ENCODE measurements around the gene PJA2. TPM values are rescaled to one million over a fixed set of nuclear protein-coding genes. Genes with fewer than 3 reads are reported as not detected.

PJA2 gene
- total and polyA plus RNA-seq, 12 donors: 15.6 to 103 (median 87.9) TPM

- peaks cover 0 to 17% (median 0%) of the 10 kb centered on the region in 9 donors for H3K4me1 ChIP-seq
- DNase-seq (no peak), ATAC-seq (no peak)
- intact Hi-C loops (cut with DNase I): no loop called here
- no peaks in the 10 kb centered on the region for H3K27me3 ChIP-seq
- H3K9me3 ChIP-seq: no peaks in the 10 kb centered on the region
- TF ChIP-seq, protein P1, sequence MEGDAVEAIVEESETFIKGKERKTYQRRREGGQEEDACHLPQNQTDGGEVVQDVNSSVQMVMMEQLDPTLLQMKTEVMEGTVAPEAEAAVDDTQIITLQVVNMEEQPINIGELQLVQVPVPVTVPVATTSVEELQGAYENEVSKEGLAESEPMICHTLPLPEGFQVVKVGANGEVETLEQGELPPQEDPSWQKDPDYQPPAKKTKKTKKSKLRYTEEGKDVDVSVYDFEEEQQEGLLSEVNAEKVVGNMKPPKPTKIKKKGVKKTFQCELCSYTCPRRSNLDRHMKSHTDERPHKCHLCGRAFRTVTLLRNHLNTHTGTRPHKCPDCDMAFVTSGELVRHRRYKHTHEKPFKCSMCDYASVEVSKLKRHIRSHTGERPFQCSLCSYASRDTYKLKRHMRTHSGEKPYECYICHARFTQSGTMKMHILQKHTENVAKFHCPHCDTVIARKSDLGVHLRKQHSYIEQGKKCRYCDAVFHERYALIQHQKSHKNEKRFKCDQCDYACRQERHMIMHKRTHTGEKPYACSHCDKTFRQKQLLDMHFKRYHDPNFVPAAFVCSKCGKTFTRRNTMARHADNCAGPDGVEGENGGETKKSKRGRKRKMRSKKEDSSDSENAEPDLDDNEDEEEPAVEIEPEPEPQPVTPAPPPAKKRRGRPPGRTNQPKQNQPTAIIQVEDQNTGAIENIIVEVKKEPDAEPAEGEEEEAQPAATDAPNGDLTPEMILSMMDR (IDR thresholded peaks at IDR 0.05): no peak
- H3K4me3 ChIP-seq: no peak overlapping the region
- no peak overlapping the region for H3K27ac ChIP-seq
- 84 to 88% methylated on average over 7 of the region's 7 CpGs for WGBS, 2 donors
- peaks cover 0 to 6% (median 0%) of the 10 kb centered on the region in 9 donors for H3K36me3 ChIP-seq
Measured at GRCh38 chr5:109324351-109324750, 85.4 kb downstream of the PJA2 start.

DNA sequence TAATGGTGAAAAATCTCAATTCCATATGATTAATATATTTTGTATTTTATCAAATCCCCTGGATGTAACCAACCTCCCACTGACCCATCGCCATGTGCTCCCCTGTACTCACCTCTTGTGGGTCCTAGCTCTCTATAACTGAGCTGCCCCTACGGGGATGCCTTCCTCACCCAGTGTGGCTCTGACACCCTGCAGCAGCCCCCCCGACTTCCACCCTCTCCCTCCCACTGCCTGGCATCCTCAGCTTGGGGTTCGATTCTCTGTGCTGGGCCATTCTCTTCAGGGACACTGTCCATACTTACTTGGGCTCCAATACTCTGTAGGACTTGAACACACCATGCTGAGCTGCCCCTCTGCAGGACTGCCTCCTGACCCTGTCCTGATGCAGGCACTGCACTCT is 87.1 kb downstream of the PJA2 start:
- intact Hi-C loops (cut with DNase I): no loop called here
- no peak overlapping the region for H3K4me3 ChIP-seq
- no peak for DNase-seq

GRCh38 chr5:109319351-109319750 is 90.4 kb downstream of the PJA2 start:
- intact Hi-C loops (cut with DNase I): loop anchor here in 1 of 10 donors (10.0 kb wide), 1 partner anchor 415 kb away; no protein-coding TSS in a partner anchor

More for the DNA sequence above, 87.1 kb downstream of the PJA2 start:
- H3K4me1 ChIP-seq: peaks cover 0 to 11% (median 0%) of the 10 kb centered on the region in 9 donors
- 96 to 99% methylated on average over 4 of the region's 4 CpGs for WGBS, 2 donors
- no peak overlapping the region for H3K27ac ChIP-seq
- no peaks in the 10 kb centered on the region for H3K9me3 ChIP-seq
- no peaks in the 10 kb centered on the region for H3K36me3 ChIP-seq
- no peaks in the 10 kb centered on the region for H3K27me3 ChIP-seq
- TF ChIP-seq, protein P1 (IDR thresholded peaks at IDR 0.05): no peak
- peak in 1 of 8 donors; percentile 20 for ATAC-seq

GRCh38 chr5:109318455-109319108 is 91.2 kb downstream of the PJA2 start:
- H3K4me3 ChIP-seq: no peak overlapping the region
- ATAC-seq (no peak), DNase-seq (no peak)
- no peaks in the 10 kb centered on the region for H3K27me3 ChIP-seq
- intact Hi-C loops (cut with DNase I): loop anchor here in 1 of 10 donors (10.0 kb wide), 1 partner anchor 414 kb away; no protein-coding TSS in a partner anchor
- no peak overlapping the region for H3K27ac ChIP-seq
- H3K36me3 ChIP-seq: no peaks in the 10 kb centered on the region
- H3K4me1 ChIP-seq: peaks cover 0 to 5% (median 0%) of the 10 kb centered on the region in 9 donors
- H3K9me3 ChIP-seq: no peaks in the 10 kb centered on the region
- TF ChIP-seq, protein P1 (IDR thresholded peaks at IDR 0.05): no peak
- 93 to 95% methylated on average over 9 of the region's 9 CpGs for WGBS, 2 donors

More at GRCh38 chr5:109319351-109319750, 90.4 kb downstream of the PJA2 start:
- Histone ChIP-seq H3K4me1 (peaks cover 0 to 5% (median 0%) of the 10 kb centered on the region in 9 donors), H3K27ac (no peak overlapping the region), H3K27me3 (no peaks in the 10 kb centered on the region), H3K36me3 (no peaks in the 10 kb centered on the region), H3K4me3 (no peak overlapping the region), H3K9me3 (no peaks in the 10 kb centered on the region)
- 91 to 95% methylated on average over 7 of the region's 7 CpGs for WGBS, 2 donors
- ATAC-seq (no peak), DNase-seq (no peak)
- TF ChIP-seq, protein P1 (IDR thresholded peaks at IDR 0.05): no peak
